Osteocyte (in vitro differentiated cells): ENCODE data around the gene ASB13. TPM values are rescaled to one million over a fixed set of nuclear protein-coding genes. Genes with fewer than 3 reads are reported as not detected.

Source experiments
- total RNA-seq: library from RNA; stranded (reverse); gene quantifications from 2 replicates; pipeline ENCODE4 v1.2.1, GENCODE V29; 2021

Gene ASB13
- total RNA-seq, 1 donor from 2014 or later = 18.4 TPM

Other genes with a start within 250 kb of the ASB13 start
- gene CALML5, start 167.0 kb downstream of the ASB13 start, total RNA-seq = not detected in 2 replicates
- gene CALML3, start 141.6 kb downstream of the ASB13 start, total RNA-seq = not detected in 2 replicates
- gene TASOR2, start 18.2 kb upstream of the ASB13 start, total RNA-seq = 59.6 and 67.0 TPM in 2 replicates
- 229 and 232 TPM in 2 replicates for gene GDI2, start 146.8 kb upstream of the ASB13 start, total RNA-seq
- 8.8 and 9.5 TPM in 2 replicates for gene ANKRD16, start 223.3 kb upstream of the ASB13 start, total RNA-seq
- gene FBH1, start 223.6 kb upstream of the ASB13 start, total RNA-seq = 77.8 and 86.1 TPM in 2 replicates